ENCODE results near the gene CPO.

CPO gene

GRCh38 chr2:207015901-207016300 is 76.6 kb downstream of the CPO start:
- DNase-seq (ENCODE audit: low read depth), result no peak

All from stimulated activated CD4-positive, alpha-beta T cell treated with anti-CD3 and anti-CD28 coated beads, Interleukin-2, amount 100 ng/mL, for 4 hours (primary cell).